NCI-H345 treated with DMSO at 0.1 percent for 48 hours (cell line): ENCODE results near the gene PHACTR3.

Experiments used
- DNase-seq: peaks from one replicate; lab custom pipeline; 2025; ENCODE audit not compliant: unreplicated experiment; lab: John Stamatoyannopoulos, UW

The PHACTR3 gene

DNA sequence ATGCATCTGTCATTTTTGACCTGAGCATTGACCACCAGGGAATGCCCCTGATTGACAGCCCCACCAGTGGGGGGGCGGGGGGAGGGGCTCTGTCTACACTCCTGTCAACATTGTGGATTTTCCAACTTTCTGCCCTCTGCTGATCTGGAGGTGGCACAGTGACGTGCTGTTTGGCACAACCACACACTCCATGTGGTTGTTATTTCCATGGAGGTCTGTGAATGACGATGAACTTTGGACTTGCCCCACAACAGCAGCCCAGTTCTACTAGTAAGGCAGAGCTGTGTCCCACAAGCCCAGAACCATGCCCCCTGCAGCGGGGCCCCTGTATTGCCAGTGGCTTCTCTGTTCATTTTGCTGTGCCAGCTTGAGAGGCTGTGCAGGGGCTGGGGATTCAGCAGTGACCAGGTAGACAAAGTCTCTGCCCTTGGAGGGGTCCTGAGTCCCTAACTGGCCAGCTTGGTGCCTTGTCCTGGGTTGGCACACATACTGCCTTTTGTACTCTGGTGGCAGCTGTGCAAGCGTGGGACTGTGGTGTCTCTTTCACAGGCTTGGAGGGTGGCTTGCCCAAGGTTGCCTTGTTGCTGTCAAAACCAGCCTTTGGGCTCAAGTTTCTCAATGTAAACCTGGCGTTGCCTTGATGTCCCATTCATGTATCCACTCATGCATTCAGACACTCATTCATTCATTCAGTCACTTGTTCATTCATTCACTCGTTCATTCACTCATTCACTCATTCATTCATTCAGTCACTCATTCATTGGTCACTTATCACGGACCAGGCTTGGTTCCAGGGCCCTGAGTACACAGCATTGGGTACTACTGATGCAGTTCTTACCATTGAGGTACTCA is 220.6 kb downstream of the PHACTR3 start:
- no peak for DNase-seq

DNA sequence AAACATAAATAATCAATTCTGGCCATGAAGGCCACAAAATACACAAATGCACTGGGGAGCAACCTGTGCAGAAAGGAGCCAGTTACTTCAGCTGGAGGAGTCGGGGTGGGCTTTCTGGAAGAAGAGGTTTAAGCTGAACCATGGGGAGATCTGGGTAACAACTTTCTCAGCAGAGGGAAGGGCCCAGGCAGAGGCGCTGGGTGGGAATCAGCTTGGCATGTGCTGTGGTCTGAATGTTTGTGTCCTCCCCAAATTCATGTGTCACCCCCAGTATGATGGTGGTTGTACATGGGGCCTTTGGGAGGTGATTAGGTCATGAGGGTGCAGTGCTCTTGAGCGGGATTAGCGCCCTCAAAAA is 221.2 kb downstream of the PHACTR3 start:
- DNase-seq, result no peak

DNA sequence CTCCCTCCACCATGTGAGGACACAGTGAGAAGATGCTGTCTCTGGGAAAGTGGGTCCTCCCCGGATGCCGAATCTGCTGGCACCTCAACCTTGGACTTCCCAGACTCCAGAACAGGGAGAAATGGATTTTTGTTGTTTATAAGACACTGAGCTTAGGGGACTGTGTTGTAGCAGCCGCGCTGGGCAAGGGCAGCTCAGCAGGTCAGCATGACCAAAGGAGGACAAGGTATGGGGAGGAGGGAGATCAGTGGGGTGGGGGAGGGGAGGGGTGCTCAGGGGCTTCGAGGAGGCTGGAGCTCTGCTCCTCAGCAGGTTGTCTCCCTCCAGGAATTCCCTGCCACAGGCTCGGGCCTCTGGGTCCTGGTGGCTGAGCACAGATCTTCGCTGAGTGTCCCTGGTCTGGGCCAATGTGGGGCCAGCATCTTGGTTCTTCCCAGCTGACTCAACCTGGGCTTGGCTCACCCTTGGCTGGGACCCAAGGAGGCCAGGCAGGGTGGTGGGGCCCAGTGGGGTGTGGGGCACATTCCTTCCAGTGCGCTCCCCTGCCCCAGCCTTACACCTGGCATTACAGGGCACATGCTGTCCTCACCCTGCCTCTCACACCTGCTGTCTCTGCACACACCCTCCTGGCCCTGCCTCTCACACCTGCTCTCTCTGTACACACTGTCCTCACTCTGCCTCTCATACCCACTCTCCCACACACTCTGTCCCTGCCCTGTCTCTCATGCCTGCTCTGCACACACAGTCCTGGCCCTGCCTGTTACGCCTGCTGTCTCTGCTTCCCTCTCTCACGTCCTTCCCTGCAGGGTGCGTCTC is 221.8 kb downstream of the PHACTR3 start:
- peak; percentile 33 for DNase-seq

DNA sequence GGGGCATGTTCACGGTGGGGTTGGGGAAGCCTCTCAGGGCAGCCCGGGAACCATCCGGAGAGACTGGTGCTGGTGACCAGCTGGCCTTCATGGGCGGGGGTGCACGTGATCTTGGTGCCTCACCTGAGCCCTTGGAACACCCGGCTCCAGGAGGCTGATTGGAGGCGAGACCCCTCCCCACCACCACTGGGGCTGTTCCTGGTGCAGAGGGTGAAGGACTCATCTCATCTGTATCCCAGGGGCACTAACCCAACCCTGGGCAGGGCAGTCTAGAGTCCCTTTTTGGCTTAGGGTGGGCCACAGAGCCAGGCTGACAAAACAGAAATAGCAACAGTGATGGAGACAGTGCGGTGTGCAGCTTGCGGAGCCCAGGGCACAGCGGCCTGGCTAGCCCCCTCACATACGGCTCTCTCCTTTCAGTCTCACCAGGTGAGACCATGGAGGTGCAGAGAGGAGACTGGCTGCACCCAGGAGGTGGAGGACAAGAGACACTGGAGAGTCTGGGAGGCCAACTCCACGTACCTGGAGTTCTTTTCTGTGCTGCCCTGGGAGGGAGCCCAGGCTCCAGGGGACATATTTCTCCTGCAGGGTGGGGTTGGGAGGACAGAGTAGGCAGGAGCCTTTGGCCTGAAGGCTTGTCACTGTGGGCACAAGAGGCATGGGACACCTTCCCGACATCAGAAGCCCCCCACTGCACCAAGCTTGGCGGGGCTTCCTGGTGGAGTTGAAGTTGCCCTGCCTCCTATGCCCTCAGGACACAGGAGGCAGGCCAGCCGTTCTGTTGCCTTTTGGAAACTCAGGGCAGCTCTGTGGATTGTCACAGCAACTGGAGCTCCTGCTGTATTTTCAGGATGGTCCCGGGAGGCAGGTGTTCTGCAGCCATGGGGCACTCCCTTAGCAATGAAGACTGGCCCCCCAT is 223.1 kb downstream of the PHACTR3 start:
- DNase-seq, result no peak

DNA sequence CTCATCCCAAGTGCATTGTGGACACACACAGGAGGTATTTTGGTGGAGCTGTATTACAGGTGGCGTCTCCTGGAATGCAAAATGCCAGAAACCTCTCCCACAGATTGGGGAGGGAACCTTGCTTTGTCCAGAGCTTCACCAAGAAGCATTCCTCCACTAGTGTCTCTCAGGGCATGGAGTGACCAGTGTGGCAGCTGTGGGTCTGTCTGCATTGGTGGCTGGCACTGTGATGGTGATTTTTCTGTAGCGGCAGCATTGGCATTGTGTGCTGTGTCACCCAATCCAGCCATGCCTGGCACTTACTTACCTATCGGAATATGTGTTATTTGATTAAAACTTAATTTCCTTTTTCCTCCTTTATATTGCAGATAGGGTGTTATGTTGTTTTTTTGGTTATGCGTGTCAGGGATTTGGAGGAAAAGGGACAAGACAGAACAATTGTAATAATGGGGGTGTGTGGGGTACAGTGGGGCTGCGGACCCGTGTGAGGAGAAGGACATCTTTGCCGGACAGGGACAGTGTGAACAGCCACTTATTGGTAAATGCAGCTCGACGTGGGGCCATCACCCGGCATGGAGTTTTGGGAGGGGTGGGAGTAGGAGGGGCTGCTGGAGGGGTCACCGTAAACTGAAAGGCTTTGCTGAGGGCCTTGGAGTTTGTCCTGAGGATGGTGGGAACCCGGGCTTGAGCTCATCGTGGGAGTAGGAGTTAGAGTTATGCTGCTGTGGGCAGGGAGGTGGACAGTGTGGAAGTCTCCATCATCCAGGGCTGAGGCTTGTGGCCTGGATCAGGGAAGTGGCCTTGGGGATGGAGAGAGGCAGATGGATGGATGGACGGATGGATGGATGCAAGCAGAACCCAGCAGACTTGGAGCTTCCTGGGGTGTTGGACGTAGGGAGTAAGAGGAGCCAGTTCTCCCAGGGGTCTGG is 224.0 kb downstream of the PHACTR3 start:
- no peak for DNase-seq

DNA sequence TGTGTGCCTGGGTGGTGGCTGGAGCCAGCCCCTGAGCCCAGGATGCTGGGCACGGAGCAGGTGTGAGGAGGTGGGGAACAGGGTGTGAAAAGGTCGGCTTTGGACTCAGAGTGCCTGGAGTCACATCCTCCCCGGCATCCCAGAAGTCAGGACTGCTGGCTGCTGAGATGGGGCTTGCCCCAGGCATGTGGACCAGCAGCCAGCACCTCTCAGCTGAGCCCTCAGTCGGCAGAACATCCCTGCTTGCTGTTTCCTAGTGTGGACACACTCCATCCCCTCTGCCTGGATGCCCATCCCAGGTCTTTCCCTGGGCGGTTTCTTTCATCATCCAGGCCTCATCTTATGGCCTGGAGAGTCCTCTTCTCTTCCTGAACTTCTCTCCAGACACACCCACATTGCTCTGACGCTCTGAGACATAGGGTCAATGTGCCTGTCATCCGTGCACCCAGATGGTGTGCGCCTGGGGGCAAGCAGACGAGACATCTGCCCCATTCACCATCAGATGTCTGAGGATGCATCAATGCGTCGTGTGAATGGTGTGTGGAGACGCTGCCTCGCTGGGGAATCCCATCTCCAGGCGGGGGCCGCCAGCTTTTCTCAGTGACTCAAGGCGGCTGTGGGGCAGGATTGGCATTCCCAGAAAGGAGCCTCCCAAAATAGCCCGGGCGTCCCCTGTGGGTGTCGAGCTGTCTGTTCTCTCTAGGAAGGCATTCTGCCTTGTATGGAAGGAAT is 224.9 kb downstream of the PHACTR3 start:
- no peak for DNase-seq

DNA sequence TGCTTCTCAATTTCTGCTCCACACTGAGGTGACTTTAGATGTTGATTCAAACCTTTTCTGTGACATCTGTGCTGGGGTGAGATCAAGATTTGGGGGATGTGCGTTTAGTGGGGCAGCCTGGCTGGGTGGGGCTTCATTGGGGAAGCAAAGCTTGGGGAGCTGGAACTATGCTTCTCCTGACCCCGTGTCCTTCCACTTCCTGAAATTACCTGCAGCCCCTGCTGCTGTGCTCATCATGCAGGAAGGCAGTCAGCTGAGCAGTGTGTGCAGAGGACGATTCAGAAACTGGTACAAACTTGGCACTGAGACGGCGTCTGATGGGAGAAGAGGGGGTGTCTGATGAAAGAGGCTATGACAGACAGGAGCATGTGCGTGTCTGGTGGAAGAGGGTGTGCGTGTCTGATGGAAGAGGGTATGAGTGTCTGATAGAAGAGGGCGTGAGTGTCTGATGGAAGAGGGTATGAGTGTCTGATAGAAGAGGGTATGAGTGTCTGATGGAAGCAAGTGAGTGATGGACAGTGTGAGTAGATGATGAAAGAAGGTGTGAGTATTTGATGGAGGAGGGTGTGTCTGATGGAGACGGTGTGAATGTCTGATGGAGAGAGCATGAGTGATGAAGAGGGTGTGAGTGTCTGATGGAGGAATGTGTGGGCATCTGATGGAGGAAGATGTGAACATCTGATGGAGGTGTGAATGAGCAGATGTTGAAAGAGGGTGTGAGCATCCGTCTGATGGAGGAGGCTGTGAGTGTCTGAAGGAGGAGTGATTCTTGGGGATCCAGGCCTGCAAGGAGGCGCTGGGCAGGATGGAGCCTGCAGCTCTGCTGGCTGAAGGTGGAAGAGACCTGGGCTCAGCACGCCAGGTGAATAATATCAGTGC is 225.7 kb downstream of the PHACTR3 start:
- no peak for DNase-seq

DNA sequence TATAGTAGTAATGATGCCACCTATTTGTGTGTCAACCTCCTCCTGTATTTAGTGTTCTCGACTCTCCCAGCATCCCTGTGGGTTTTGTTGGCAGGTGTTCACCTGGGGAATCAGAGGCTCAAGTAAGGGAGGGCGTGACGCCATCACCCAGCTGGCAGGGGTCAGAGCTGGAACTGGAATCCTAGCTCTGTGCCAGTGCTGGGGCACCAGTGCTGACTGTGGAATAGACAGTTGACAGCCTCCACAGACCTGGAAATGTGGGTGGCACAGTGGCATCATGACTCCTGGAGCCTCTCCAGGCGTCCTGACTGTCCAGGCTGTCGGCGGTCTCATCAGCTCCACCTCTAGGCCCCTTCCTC is 226.3 kb downstream of the PHACTR3 start:
- DNase-seq, result no peak

DNA sequence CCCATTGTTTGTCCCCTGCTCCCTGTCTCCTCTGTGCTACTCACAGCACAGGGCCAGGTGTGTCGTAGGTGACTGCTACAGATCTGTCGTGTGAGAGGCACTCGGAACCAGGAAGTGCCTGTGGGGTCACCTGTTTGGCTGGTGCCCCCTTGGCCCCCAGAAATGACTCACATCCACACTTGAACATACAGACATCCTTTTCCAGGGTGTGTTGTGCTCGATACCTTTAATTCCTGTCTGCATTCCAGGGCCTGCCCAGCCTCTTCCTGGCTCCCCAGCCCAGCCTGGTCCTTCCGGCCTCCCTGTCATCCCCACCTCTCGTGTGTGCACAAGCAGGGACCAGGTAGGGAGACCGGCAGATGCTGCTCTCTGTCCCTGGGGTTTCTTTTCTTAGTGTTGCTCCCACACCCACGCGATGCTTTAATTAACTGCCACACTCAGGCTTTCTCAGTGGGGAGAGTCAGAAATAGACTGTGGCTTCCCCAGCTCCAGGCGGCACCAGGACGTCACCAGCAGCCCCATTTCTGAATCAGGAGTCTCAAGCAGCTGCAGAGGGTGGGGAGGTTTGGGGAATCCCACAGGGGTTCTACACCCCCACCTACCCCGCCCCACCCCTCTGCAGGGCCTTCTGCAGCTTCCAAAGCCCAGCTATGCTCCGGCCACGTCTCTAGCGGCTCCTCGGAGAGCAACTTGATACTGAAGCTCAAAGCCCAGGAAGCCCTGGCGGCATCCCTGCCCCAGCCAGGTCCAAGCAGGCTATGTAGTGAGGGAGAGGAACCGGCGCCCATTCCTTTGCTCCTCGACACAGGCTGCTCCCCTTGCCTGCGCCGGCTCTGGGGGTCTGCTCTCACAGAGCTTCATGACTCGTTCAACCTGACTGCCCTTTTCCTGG is 226.9 kb downstream of the PHACTR3 start:
- DNase-seq, result no peak

DNA sequence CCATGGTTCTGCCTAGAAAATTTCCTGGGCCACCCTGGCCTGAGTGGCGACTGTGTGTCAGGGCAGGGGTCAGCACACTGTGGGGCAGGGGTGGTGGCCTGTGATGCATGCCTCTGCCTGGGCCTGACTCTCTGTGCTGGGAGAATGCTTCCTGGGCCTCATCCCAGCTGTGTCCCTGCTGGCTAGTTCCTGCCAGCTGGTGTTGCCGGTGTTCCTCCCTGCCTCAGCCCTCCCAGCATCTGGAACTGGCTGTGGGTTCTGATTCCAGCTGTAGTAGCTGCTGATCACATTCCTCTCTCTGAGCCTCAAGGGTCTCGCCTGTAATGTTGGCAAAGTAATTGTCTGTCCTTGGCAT is 227.6 kb downstream of the PHACTR3 start:
- no peak for DNase-seq

DNA sequence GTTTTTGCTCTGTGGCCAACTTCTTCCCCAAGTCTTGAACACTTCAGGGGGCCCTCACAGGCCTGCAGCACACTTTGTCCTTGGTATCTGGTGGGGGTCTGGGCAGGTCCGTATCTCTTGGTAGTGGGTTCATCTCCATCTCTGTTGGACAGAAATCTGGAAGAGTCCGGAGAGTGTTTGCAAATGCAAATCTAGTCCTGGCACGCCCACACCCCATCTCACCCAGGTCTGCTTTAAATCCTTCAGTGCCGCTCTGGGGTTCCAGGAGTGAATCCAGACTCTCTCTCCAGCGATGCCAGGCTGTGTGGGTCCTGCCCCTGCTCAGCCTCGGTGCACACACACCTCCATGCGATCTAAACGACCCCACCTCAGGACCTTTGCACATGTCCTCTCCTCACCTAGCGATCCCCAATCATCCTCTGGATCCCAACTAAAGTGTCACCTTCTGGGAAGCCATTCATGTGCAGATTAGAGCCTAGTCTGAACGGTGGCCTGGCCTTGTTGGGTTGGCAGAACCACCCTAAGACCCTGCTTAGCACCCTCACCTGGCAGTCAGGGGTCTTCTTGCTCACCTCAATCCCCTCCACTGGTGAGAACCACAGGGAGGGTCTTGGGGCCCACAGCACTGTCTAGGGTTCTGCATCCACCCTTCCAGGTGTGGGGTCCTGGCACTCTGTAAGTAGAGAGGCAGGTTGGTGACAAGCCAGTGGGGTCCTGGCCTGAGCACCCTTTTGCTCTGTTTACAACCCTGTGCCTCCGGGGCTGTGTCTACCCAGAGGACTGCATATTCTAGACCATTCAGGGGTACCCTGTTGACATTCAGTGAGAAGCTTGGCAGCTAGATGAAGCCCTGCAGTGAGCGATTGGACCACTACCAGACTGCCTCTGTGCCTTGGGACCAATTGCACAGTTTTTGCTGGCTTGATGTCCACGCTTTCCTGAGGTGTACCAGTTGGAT is 228.3 kb downstream of the PHACTR3 start:
- no peak for DNase-seq

DNA sequence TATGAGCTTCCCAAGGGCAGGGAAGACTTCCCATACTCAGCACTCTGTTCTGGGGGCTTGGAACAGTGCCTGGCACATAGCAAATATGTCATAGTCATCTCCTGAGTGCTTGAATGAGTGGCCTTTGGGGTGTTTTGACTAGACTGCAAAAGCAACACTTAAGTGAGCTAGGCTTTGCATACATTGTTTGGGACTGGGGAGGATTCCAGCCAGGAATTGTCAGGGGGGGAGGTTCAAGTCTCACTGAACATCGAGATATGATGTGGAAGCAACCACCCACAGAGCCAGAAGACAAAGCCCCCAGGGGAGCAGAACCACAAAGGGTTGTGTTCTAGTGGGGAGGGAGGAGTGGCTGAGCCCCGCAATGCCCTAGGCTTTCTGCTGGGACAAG is 230.7 kb downstream of the PHACTR3 start:
- peak; percentile 44 for DNase-seq

DNA sequence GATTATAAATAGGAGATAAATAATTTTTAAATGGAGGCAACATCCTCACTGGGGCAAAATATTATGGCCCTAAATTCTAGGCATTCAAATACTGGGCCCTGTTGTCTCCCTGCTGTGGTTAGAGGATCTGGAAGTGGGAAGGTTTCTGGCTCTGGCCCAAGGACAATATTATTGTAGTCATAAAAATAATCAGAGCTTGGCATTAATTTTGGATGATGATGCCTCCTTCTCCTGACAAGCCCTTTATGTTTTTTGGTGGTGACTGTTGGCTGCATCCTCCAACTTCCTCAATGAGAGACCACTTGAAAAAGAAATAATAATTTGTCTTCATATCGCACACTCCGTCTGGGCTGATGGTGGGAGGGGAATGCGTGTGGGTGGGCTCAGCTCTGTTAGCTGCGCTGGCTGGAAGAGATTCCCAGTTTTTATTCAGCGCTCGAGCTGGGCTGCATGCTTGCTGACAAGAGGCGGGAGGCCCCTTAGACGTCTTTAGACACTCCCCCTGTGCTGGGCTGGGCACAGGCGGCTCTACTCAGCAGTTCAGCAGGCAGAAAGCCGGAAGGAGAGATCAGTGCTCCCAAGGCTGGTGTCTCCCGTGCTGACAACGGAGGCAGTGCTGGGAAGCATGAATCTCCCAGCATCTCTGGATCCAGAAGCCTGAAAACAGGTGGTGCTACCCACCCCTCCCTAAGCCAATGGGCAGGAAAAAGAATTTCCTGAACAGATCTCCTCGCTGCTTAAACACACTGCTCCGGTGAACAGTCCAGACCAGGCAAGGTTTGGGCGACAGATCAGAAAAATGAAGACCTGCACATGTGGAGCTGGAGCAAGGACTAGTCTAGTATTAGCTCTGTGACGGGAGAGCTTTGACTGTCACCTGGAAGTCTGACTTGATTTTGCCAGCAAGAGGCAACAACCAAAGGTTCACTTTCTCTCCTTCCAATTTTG is 231.4 kb downstream of the PHACTR3 start:
- DNase-seq, result peak; percentile 42

DNA sequence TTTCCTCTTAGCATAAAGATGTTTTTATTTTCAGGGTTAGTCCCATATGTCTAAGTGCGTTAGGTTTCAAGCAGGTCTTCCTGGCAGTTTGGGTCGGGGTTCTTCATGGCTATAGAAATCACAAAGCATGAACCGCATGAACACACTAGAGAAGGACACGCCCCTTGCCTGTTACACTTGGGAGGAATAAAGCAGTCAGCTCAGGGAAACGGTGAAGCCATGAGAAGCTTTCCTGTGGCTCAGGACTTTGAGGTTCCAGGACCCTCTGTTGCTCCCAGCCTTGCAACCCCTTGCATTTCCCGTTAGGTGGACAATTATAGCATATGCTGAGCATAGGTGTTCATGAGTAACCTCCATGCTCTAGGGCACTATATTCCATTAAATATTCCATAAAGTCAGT is 232.4 kb downstream of the PHACTR3 start:
- DNase-seq, result peak; percentile 9

DNA sequence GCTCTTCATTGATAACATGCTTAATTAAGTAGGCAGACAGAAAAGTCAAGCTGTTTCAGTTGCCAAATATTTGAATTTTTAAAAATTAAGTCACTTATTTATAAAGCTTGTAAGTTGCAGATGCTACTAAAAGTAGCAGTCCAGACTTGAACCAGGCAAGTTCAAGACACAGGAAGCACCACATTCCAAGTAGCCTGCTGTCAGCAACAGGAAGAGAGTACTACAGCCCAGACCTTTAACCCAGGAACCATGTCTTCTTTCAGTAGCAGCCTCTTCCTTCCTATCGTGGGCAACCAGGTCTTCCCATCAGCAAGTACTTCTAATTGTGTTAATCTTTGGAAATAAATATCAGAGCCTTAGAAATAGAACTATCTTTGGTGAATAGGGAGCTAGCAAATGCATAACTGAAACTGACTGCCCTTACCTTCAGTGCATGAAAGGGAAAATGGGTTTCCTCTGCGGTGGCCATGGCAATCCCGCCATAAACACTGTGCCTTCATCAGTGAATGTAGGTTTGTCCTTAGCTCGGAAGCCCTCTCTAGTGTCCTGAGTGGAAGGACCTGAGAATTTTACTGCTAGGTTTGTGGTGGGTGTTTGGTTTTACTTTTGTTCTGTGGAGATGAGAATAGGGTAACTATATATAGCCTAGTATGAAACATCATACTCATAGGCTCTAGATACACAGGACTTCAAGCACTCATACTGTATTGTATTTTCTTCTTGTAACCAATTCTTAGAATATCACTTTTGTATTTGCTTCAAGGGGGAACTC is 233.5 kb downstream of the PHACTR3 start:
- DNase-seq, result no peak
